Progenitor cell of endocrine pancreas (in vitro differentiated cells): ENCODE measurements around the gene GTPBP4. TPM values are rescaled to one million over a fixed set of nuclear protein-coding genes. Genes with fewer than 3 reads are reported as not detected.
A peak's percentile ranks its signal among the peaks of the same experiment; 100 is the strongest.
"Not testable (repeated sequence)": the region's sequence is repeated elsewhere in the genome, so short reads cannot be mapped to it uniquely, and the experiment has no call there.

Experiments used
- DNase-seq: peaks from one replicate; pipeline ENCODE4 v3.0.0; 2021; ENCODE audit warnings: low spot score; ENCODE audit not compliant: unreplicated experiment
- H3K27ac Mint-ChIP-seq: 2 replicates; pipeline ENCODE4 v1.8.0; 2021; ENCODE audit warnings: mild to moderate bottlenecking, moderate library complexity, mixed read lengths
- H3K27me3 Mint-ChIP-seq: 2 replicates; pipeline ENCODE4 v1.8.0; 2021; ENCODE audit warnings: mixed read lengths
- H3K36me3 Mint-ChIP-seq: 2 replicates; pipeline ENCODE4 v1.8.0; 2022; ENCODE audit warnings: mixed read lengths; ENCODE audit not compliant: insufficient read depth
- H3K4me1 Mint-ChIP-seq: 2 replicates; pipeline ENCODE4 v1.8.0; 2021; ENCODE audit warnings: low read depth, mixed read lengths
- H3K4me3 Mint-ChIP-seq: 2 replicates; pipeline ENCODE4 v1.8.0; 2021; ENCODE audit warnings: low read depth, mild to moderate bottlenecking, moderate library complexity, mixed read lengths
- H3K9me3 Mint-ChIP-seq: 2 replicates; pipeline ENCODE4 v1.8.0; 2021; ENCODE audit warnings: low read depth, mixed read lengths
- CTCF ChIP-seq: fragments of 200-600 bp; sonication (generic); IDR thresholded peaks from one replicate; pipeline ENCODE4 v1.5.0; 2021; ENCODE audit warnings: antibody characterized with exemption, mild to moderate bottlenecking; ENCODE audit not compliant: unreplicated experiment
- total RNA-seq: library from RNA; stranded (reverse); gene quantifications from 2 replicates; pipeline ENCODE4 v1.2.1, GENCODE V29; 2021

The GTPBP4 gene
- total RNA-seq, 1 donor from 2014 or later, result 53.2 TPM

- no peak overlapping the region for H3K27ac Mint-ChIP-seq
- H3K4me1 Mint-ChIP-seq, result peaks cover 31% of the 10 kb centered on the region
- no peak overlapping the region for H3K4me3 Mint-ChIP-seq
- no peaks in the 10 kb centered on the region for H3K9me3 Mint-ChIP-seq
- TF ChIP-seq CTCF, result no peak
- DNase-seq, result no peak
- no peaks in the 10 kb centered on the region for H3K27me3 Mint-ChIP-seq
- H3K36me3 Mint-ChIP-seq, result peaks cover 8% of the 10 kb centered on the region
Observed at GRCh38 chr10:1059902-1060301, 71.7 kb downstream of the GTPBP4 start.

GRCh38 chr10:1061930-1062774, 73.9 kb downstream of the GTPBP4 start:
- DNase-seq, result no peak
- Mint-ChIP-seq H3K9me3 (peaks cover 3% of the 10 kb centered on the region), H3K27ac (peak overlapping the region; percentile 10), H3K36me3 (peaks cover 9% of the 10 kb centered on the region), H3K4me1 (peaks cover 30% of the 10 kb centered on the region), H3K4me3 (no peak overlapping the region), H3K27me3 (no peaks in the 10 kb centered on the region)
- no peak for TF ChIP-seq CTCF

- TF ChIP-seq CTCF, result no peak
- no peak for DNase-seq
- Mint-ChIP-seq H3K4me3 (no peak overlapping the region), H3K36me3 (peaks cover 12% of the 10 kb centered on the region), H3K9me3 (peaks cover 3% of the 10 kb centered on the region), H3K27ac (no peak overlapping the region), H3K4me1 (peaks cover 19% of the 10 kb centered on the region), H3K27me3 (no peaks in the 10 kb centered on the region)
Observed at GRCh38 chr10:1063232-1063865, 75.1 kb downstream of the GTPBP4 start.

- H3K27ac Mint-ChIP-seq, result no peak overlapping the region
Observed at GRCh38 chr10:1064964-1065247, 76.7 kb downstream of the GTPBP4 start.

GRCh38 chr10:1066734-1067133, 78.5 kb downstream of the GTPBP4 start:
- H3K9me3 Mint-ChIP-seq, H3K27me3 Mint-ChIP-seq, DNase-seq, H3K27ac Mint-ChIP-seq, H3K4me3 Mint-ChIP-seq: not testable (repeated sequence)
- H3K36me3 Mint-ChIP-seq, result peaks cover 12% of the 10 kb centered on the region
- H3K4me1 Mint-ChIP-seq, result peaks cover 19% of the 10 kb centered on the region

More at GRCh38 chr10:1064964-1065247, 76.7 kb downstream of the GTPBP4 start:
- Mint-ChIP-seq H3K4me1 (peaks cover 19% of the 10 kb centered on the region), H3K4me3 (no peak overlapping the region), H3K36me3 (peaks cover 12% of the 10 kb centered on the region), H3K27me3 (no peaks in the 10 kb centered on the region), H3K9me3 (peaks cover 3% of the 10 kb centered on the region)
- no peak for TF ChIP-seq CTCF
- DNase-seq, result no peak
